ENCODE data around the gene SEMA4C.

DNA sequence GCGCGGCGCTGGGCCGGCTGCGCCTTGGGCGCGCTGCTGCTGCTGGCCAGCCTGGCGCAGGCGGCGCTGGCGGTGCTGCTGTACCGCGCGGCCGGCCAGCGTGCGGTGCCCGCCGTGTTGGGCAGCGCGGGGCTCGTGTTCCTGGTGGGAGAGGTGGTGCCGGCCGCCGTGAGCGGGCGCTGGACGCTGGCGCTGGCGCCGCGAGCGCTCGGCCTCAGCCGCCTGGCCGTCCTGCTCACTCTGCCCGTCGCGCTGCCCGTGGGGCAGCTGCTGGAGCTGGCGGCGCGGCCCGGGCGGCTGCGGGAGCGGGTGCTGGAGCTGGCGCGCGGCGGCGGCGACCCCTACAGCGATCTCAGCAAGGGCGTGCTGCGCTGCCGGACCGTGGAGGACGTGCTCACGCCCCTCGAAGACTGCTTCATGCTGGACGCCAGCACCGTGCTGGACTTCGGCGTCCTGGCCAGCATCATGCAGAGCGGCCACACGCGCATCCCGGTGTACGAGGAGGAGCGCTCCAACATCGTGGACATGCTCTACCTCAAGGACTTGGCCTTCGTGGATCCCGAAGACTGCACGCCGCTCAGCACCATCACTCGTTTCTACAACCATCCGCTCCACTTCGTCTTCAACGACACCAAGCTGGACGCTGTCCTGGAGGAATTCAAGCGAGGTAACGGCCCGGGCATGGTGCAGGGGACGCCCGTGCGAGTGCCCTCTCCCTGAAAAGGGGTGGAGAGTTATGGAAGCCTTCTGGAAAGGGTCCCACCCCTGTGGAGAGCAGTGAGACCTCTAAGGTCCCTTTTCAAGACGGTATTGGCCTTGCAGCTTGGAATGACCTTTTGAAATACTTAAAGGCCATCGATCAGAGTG is 52.8 kb downstream of the SEMA4C start:
- TF ChIP-seq, protein P1, sequence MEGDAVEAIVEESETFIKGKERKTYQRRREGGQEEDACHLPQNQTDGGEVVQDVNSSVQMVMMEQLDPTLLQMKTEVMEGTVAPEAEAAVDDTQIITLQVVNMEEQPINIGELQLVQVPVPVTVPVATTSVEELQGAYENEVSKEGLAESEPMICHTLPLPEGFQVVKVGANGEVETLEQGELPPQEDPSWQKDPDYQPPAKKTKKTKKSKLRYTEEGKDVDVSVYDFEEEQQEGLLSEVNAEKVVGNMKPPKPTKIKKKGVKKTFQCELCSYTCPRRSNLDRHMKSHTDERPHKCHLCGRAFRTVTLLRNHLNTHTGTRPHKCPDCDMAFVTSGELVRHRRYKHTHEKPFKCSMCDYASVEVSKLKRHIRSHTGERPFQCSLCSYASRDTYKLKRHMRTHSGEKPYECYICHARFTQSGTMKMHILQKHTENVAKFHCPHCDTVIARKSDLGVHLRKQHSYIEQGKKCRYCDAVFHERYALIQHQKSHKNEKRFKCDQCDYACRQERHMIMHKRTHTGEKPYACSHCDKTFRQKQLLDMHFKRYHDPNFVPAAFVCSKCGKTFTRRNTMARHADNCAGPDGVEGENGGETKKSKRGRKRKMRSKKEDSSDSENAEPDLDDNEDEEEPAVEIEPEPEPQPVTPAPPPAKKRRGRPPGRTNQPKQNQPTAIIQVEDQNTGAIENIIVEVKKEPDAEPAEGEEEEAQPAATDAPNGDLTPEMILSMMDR (IDR thresholded peaks at IDR 0.05; ENCODE audit: insufficient read depth, low read length): no peak
- TF ChIP-seq POLR2AphosphoS5 (IDR thresholded peaks at IDR 0.05; ENCODE audit: low read depth): no peak
- no peak for TF ChIP-seq GABPA (IDR thresholded peaks at IDR 0.05; ENCODE audit: low read depth)
- TF ChIP-seq, protein P2, sequence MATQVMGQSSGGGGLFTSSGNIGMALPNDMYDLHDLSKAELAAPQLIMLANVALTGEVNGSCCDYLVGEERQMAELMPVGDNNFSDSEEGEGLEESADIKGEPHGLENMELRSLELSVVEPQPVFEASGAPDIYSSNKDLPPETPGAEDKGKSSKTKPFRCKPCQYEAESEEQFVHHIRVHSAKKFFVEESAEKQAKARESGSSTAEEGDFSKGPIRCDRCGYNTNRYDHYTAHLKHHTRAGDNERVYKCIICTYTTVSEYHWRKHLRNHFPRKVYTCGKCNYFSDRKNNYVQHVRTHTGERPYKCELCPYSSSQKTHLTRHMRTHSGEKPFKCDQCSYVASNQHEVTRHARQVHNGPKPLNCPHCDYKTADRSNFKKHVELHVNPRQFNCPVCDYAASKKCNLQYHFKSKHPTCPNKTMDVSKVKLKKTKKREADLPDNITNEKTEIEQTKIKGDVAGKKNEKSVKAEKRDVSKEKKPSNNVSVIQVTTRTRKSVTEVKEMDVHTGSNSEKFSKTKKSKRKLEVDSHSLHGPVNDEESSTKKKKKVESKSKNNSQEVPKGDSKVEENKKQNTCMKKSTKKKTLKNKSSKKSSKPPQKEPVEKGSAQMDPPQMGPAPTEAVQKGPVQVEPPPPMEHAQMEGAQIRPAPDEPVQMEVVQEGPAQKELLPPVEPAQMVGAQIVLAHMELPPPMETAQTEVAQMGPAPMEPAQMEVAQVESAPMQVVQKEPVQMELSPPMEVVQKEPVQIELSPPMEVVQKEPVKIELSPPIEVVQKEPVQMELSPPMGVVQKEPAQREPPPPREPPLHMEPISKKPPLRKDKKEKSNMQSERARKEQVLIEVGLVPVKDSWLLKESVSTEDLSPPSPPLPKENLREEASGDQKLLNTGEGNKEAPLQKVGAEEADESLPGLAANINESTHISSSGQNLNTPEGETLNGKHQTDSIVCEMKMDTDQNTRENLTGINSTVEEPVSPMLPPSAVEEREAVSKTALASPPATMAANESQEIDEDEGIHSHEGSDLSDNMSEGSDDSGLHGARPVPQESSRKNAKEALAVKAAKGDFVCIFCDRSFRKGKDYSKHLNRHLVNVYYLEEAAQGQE (IDR thresholded peaks at IDR 0.05; ENCODE audit: insufficient replicate concordance, low read depth): no peak
- no peak for TF ChIP-seq SPI1 (IDR thresholded peaks at IDR 0.05; ENCODE audit: borderline replicate concordance, low read depth)
